HepG2 (cell line): ENCODE measurements around the gene OR10J4. TPM values are rescaled to one million over a fixed set of nuclear protein-coding genes. Genes with fewer than 3 reads are reported as not detected.

Source experiments
- ATAC-seq: fragments of 200-7000 bp; cut with Tn5 transposase; 3 replicates; pipeline ENCODE4 v1.9.1; 2020; ENCODE audit warnings: mild to moderate bottlenecking, moderate library complexity
- BruUV-seq: library from RNA; stranded (reverse); fragments of 400-500 nt; replicated peaks from 2 replicates; lab custom pipeline; 2021; lab: Mats Ljungman, UMichigan
- CTCF ChIA-PET: fragments of 300-600 bp; formaldehyde crosslinking; extraction: SDS; loops from one replicate; lab custom pipeline; 2021; ENCODE audit warnings: low total read pairs, inconsistent platforms, low intra/inter-chr PET ratio; lab: Yijun Ruan, JAX
- POLR2A ChIA-PET: fragments of 350-600 bp; sonication (Branson Sonifier 250); formaldehyde crosslinking; loops from one replicate; lab custom pipeline; 2020; ENCODE audit warnings: antibody characterized with exemption, inconsistent platforms; lab: Yijun Ruan, JAX
- DNase-seq: peaks from one replicate; pipeline ENCODE4 v3.0.0-alpha.2; 2015; ENCODE audit warnings: low spot score
- FAIRE-seq: peaks from 3 replicates; lab custom pipeline; 2011; peaks lifted over from hg19 to GRCh38; lab: Jason Lieb, UNC
- H2AFZ ChIP-seq: one replicate; pipeline ENCODE4 v1.6.1; 2011; ENCODE audit warnings: low read length, inconsistent platforms
- H3K27ac ChIP-seq: fragments of 300-600 bp; 3 replicates; pipeline ENCODE4 v1.8.0; 2011; ENCODE audit warnings: mixed run types, mild to moderate bottlenecking, mixed read lengths, low read length, inconsistent platforms; ENCODE audit not compliant: insufficient read depth; ENCODE audit errors: extremely low read length
- H3K27me3 ChIP-seq, 2 experiments: fragments of 200-600 bp in 1 of 2; 2 replicates in 1 of 2; 3 replicates in 1 of 2; pipeline versions ENCODE4 v1.6.0 to v1.8.0; 2011; ENCODE audit warnings: low read length in 2 of 2, mild to moderate bottlenecking in 2 of 2, moderate library complexity in 2 of 2, inconsistent platforms in 1 of 2; ENCODE audit not compliant: insufficient read depth in 2 of 2, control insufficient read depth in 1 of 2
- H3K36me3 ChIP-seq, 2 experiments: fragments of 200-600 bp in 1 of 2; replicated peaks in 1 of 2; 2 replicates in 1 of 2; 3 replicates in 1 of 2; pipeline versions ENCODE4 v1.5.1 to v1.8.0; 2011; ENCODE audit warnings: low read length in 2 of 2, inconsistent platforms in 1 of 2; ENCODE audit not compliant: insufficient read depth in 2 of 2, control insufficient read depth in 1 of 2
- H3K4me1 ChIP-seq: 2 replicates; pipeline ENCODE4 v1.5.1; 2012; ENCODE audit warnings: low read length, inconsistent platforms; ENCODE audit not compliant: insufficient read depth
- H3K4me2 ChIP-seq: 2 replicates; pipeline ENCODE4 v1.6.0; 2011; ENCODE audit warnings: low read depth, low read length, inconsistent platforms
- H3K4me3 ChIP-seq, 3 experiments: fragments of 200-600 bp in 1 of 3; sonication (generic), shearing (Covaris generic) in 1 of 3; replicated peaks in 1 of 3; 2 replicates each; pipeline ENCODE4 v1.5.1; 2011 to 2016; ENCODE audit warnings: low read length in 3 of 3, inconsistent platforms in 2 of 3, low read depth in 2 of 3, mild to moderate bottlenecking in 2 of 3, control low read depth in 1 of 3, mixed read lengths in 1 of 3; ENCODE audit not compliant: insufficient read depth in 1 of 3
- H3K79me2 ChIP-seq: one replicate; pipeline ENCODE4 v1.6.1; 2011; ENCODE audit warnings: low read length, inconsistent platforms; ENCODE audit not compliant: insufficient read depth
- H3K9ac ChIP-seq: 2 replicates; pipeline ENCODE4 v1.6.0; 2011; ENCODE audit warnings: mild to moderate bottlenecking, low read depth, low read length, inconsistent platforms; ENCODE audit not compliant: insufficient read depth
- H3K9me3 ChIP-seq: 2 replicates; pipeline ENCODE4 v1.5.1; 2012; ENCODE audit warnings: mild to moderate bottlenecking, low read length
- H4K20me1 ChIP-seq: 2 replicates; pipeline ENCODE4 v1.6.0; 2011; ENCODE audit warnings: inconsistent platforms, mild to moderate bottlenecking, low read length, moderate library complexity; ENCODE audit not compliant: insufficient read depth
- CREB1 ChIP-seq, 2 experiments: fragments of 450-650 bp in 1 of 2; IDR thresholded peaks; 2 replicates each; pipeline ENCODE4 v1.6.1; 2016 to 2017; ENCODE audit warnings: control low read depth in 1 of 2, mild to moderate bottlenecking in 1 of 2, missing compliant biosample characterization in 1 of 2, missing genetic modification characterization in 1 of 2
- IRF2 ChIP-seq: IDR thresholded peaks from 2 replicates; pipeline ENCODE4 v1.6.1; 2018; ENCODE audit warnings: missing genetic modification reagents, missing compliant biosample characterization
- RCOR2 ChIP-seq: IDR thresholded peaks from 2 replicates; pipeline ENCODE4 v1.6.1; 2016; ENCODE audit warnings: missing biosample characterization, missing genetic modification reagents
- RFX1 ChIP-seq: fragments of 450-650 bp; IDR thresholded peaks from 2 replicates; pipeline ENCODE4 v1.6.1; 2017
- RFXANK ChIP-seq: IDR thresholded peaks from 2 replicates; pipeline ENCODE4 v1.6.1; 2016
- ZKSCAN5 ChIP-seq: sonication (generic); formaldehyde crosslinking; IDR thresholded peaks from 2 replicates; pipeline ENCODE4 v1.5.1; 2020; ENCODE audit warnings: mild to moderate bottlenecking, missing genetic modification reagents
- ZNF367 ChIP-seq: sonication (generic); formaldehyde crosslinking; IDR thresholded peaks from 2 replicates; pipeline ENCODE4 v1.4.0; 2020; ENCODE audit warnings: missing genetic modification reagents, borderline replicate concordance
- ZNF891 ChIP-seq: sonication (generic); formaldehyde crosslinking; IDR thresholded peaks from 2 replicates; pipeline ENCODE4 v1.5.0; 2020; ENCODE audit warnings: mild to moderate bottlenecking, missing genetic modification reagents
- WGBS: methylation state at CpG from one replicate; pipeline ENCODE4 v1.1.6; 2017; ENCODE audit warnings: low lambda C conversion rate; 5-methylcytosine and 5-hydroxymethylcytosine counted together
- in situ Hi-C: cut with HindIII; loops from 2 replicates; pipeline ENCODE4 v1.10.0; 2017; ENCODE audit warnings: low pct_unique_long_range_greater_than_20kb; ENCODE audit not compliant: extremely low pct_ligation_motif_present
- intact Hi-C: fragments of 100-400 bp; cut with micrococcal nuclease; formaldehyde crosslinking; loops from one replicate; pipeline ENCODE4 v1.10.0; 2022; ENCODE audit not compliant: unreplicated experiment
- polyA plus RNA-seq, 8 experiments: library from polyadenylated mRNA; depleted of rRNA in 3 of 8; stranded (reverse) in 7 of 8; unstranded in 1 of 8; fragments of >200 nt; fragmentation: Illumina TruSeq in 4 of 8; extraction: Trizol in 4 of 8; gene quantifications; 2 replicates each; pipeline versions ENCODE4 v1.2.1 to v1.2.3, GENCODE V29; 2011 to 2016; ENCODE audit warnings: low read depth in 4 of 8, missing spikeins in 1 of 8, mixed read lengths in 1 of 8; ENCODE audit not compliant: insufficient read depth in 1 of 8
- total RNA-seq, 5 experiments: library from RNA; depleted of rRNA; stranded (reverse); fragments of >200 nt; fragmentation: Illumina TruSeq; extraction: Trizol; gene quantifications; 2 replicates each; pipeline ENCODE4 v1.2.3, GENCODE V29; 2016; ENCODE audit warnings: low read depth in 1 of 5
- TF ChIP-seq, protein P1 (sequence below): sonication (generic); formaldehyde crosslinking; IDR thresholded peaks from 2 replicates; pipeline ENCODE4 v1.5.0; 2020; ENCODE audit warnings: missing genetic modification reagents
- TF ChIP-seq, protein P2 (sequence below): sonication (generic); formaldehyde crosslinking; IDR thresholded peaks from 2 replicates; pipeline ENCODE4 v1.4.0; 2020; ENCODE audit warnings: missing genetic modification reagents, borderline replicate concordance

OR10J4 gene
- total and polyA plus RNA-seq, 2 of the 13 experiments (the other 11 are each of a cell fraction or from before 2014, with no cell fraction given), result not detected

DNA sequence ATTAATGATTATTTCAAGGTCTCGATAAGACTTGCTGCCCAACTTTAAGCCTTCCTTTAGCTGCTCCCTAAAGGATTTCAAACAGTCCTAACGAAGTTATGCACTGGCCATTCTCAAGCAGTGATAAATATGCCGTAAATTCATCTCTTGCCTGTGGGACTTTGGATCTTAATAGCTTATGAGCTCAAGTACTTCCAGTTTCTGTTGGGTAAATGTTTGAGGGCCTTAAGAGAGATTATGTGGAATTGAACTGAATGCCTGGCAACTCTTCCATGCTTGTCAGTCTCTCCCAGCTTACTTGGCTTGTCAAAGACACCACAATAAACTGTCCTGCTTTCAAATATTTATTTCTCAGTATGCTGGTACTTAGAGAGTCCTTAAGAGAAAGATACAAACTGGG is 3.5 kb upstream of the OR10J4 start (continued):
- TF ChIP-seq, protein P1, sequence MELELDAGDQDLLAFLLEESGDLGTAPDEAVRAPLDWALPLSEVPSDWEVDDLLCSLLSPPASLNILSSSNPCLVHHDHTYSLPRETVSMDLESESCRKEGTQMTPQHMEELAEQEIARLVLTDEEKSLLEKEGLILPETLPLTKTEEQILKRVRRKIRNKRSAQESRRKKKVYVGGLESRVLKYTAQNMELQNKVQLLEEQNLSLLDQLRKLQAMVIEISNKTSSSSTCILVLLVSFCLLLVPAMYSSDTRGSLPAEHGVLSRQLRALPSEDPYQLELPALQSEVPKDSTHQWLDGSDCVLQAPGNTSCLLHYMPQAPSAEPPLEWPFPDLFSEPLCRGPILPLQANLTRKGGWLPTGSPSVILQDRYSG (CRISPR knock-in tag), result no peak
- TF ChIP-seq RFX1 (no peak), ZKSCAN5 (CRISPR knock-in tag) (no peak)

DNA sequence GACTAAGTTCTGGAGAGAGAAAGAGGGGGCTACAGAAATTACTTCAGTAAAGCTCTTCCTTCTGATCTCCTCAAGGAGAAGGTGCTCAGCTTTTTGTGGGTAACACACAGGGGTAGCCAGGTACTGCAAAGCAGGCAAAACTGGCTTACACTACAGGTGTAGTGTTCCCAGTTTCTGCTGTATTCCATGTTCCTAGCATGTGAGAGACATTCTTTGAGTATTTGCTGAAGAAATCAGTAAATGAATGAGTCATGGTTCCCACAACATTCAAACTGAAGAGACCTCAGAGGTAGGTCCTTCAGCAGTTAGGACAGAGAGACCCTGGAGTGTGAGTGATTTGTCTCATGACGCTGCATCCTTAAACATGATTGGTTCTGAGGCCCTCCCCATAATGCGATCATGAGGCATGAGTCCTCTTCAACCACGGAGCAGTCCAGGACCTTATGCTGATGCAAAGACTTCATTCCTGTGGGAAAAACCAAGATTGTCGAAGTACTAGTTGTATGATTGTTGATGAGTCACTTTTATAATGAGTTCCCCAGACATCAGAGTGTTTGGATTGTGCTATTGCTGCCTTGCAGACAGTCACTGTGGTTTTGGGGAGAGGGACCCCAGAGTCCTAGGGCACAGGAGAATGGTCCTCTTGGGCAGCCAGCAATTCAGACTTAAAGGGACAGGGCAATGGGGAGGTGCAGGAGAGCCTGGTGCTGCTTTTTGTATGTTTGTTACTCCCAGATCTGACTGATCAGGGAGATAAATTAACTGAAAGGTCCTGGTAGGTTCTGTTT is 2.7 kb upstream of the OR10J4 start:
- Histone ChIP-seq H3K36me3 (no peaks in the 10 kb centered on the region), H4K20me1 (no peaks in the 10 kb centered on the region), H3K4me2 (no peak overlapping the region), H3K4me1 (no peaks in the 10 kb centered on the region), H2AFZ (no peak overlapping the region), H3K9ac (no peak overlapping the region), H3K9me3 (peaks cover 53% of the 10 kb centered on the region), H3K27ac (no peak overlapping the region), H3K27me3 (no peaks in the 10 kb centered on the region; a peak in 1 of 5 replicates), H3K79me2 (no peaks in the 10 kb centered on the region), H3K4me3 (no peak overlapping the region)
- POLR2A ChIA-PET, result no interaction called here
- DNase-seq, result no peak
- no peak for ATAC-seq
- CTCF ChIA-PET, result no interaction called here
- WGBS, result 36% methylated on average over 4 of the region's 4 CpGs
- intact Hi-C loops, result no loop called here
- in situ Hi-C loops, result no loop called here
- no TSS peak for BruUV-seq
- FAIRE-seq, result no peak
- TF ChIP-seq ZKSCAN5 (CRISPR knock-in tag) (no peak), CREB1 (IDR thresholded peaks at IDR 0.05) (0 out of 2 replicates have a peak, but pooled peaks have one; percentile 4), CREB1 (CRISPR knock-in tag; IDR thresholded peaks at IDR 0.05) (no peak)

- in situ Hi-C loops, result no loop called here
- ATAC-seq (no peak), FAIRE-seq (no peak), DNase-seq (no peak)
- no peaks in the 10 kb centered on the region for H4K20me1 ChIP-seq
- H3K79me2 ChIP-seq, result no peaks in the 10 kb centered on the region
- intact Hi-C loops, result no loop called here
- no peak overlapping the region for H3K9ac ChIP-seq
- H3K4me3 ChIP-seq, result no peak overlapping the region
- no peak overlapping the region for H3K4me2 ChIP-seq
- no TSS peak for BruUV-seq
- peaks cover 69% of the 10 kb centered on the region for H3K9me3 ChIP-seq
- no peaks in the 10 kb centered on the region for H3K36me3 ChIP-seq
- WGBS, result 38% methylated on average over 6 of the region's 6 CpGs
- H2AFZ ChIP-seq, result no peak overlapping the region
- CTCF ChIA-PET, result no interaction called here
- POLR2A ChIA-PET, result no interaction called here
- no peak overlapping the region for H3K27ac ChIP-seq
- H3K4me1 ChIP-seq, result no peaks in the 10 kb centered on the region
- H3K27me3 ChIP-seq, result no peaks in the 10 kb centered on the region; a peak in 1 of 5 replicates
- TF ChIP-seq RCOR2 (CRISPR knock-in tag) (no peak), ZNF367 (CRISPR knock-in tag) (no peak), ZNF891 (CRISPR knock-in tag) (no peak), IRF2 (CRISPR knock-in tag) (no peak), RFXANK (CRISPR knock-in tag) (no peak)
- TF ChIP-seq, protein P2, sequence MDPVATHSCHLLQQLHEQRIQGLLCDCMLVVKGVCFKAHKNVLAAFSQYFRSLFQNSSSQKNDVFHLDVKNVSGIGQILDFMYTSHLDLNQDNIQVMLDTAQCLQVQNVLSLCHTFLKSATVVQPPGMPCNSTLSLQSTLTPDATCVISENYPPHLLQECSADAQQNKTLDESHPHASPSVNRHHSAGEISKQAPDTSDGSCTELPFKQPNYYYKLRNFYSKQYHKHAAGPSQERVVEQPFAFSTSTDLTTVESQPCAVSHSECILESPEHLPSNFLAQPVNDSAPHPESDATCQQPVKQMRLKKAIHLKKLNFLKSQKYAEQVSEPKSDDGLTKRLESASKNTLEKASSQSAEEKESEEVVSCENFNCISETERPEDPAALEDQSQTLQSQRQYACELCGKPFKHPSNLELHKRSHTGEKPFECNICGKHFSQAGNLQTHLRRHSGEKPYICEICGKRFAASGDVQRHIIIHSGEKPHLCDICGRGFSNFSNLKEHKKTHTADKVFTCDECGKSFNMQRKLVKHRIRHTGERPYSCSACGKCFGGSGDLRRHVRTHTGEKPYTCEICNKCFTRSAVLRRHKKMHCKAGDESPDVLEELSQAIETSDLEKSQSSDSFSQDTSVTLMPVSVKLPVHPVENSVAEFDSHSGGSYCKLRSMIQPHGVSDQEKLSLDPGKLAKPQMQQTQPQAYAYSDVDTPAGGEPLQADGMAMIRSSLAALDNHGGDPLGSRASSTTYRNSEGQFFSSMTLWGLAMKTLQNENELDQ, result no peak
Observed at GRCh38 chr1:159430985-159431384, 1.0 kb upstream of the OR10J4 start.
